Stimulated activated CD8-positive, alpha-beta memory T cell treated with anti-CD3 and anti-CD28 coated beads, Interleukin-7, amount 100 ng/mL, for 24 hours (primary cell): ENCODE data around the gene ZRANB1.

Experiments
- DNase-seq: peaks from one replicate; pipeline ENCODE4 v3.0.0-alpha.2; 2020; ENCODE audit warnings: low read depth

The ZRANB1 gene

DNA sequence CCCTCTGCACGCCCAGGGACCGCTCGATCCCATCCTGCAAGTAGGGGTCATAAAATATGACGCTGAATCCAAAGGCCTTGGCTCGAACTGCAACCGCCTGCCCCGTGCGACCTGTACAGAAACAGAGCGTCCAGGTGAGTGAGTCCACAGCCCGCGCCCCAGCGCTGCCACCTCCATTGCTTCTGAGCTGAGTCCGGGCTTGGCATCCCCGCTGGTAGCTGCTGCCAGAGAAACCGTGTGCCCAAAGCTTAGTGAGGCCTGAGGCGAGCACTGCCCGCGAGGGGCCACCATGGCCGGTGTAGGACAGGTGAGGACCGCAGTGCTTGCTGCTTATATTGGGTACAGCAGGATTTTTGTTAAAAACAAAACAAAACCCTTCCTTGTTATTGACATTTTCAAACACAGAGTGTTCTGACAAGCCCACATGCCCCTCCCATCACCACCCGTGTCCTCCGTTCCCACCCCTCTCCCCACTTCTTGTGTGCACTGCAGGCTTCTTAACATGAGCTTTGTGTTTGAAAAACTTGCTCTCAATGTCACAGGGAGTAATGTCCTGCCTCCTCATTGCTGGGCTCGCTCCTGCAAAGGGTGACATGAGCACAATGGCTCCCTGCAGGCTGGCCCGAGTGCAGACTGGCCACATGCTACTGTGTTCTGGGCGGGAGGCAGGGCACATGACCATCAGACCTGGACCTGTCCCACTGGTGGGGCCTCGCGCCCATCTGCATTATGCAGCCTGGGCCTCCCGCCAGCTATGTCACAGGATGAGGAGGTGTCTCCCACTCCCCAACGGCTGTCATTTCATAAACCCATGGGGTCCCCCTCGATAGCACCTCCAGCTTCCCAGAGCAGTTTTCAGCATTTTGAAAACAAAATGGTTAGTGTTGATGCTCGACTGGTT is 52.9 kb downstream of the ZRANB1 start:
- DNase-seq = no peak

DNA sequence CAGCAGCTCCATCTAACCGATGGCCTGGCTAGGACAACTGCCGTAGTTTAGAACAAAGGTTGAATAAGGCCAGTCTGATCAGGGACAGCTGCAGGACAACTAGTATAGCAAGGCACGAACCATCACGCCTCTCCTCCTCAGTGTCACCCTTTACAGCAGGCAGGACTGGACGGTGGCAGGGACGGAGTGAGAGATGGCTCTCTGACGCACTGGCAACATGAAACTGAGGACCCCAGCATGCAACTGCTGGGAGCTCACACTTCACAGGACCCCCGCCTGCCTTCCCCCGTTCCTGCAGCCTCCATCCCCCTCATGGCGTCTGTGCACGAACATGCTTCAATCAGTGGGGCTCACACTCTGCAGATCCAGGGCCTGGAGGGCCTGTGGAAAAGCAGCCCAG is 53.7 kb downstream of the ZRANB1 start:
- DNase-seq = no peak

GRCh38 chr10:124996127-124996853 is 54.4 kb downstream of the ZRANB1 start:
- DNase-seq = no peak

- no peak for DNase-seq
Measured at GRCh38 chr10:124996854-124997215, 54.9 kb downstream of the ZRANB1 start.

- no peak for DNase-seq
Measured at GRCh38 chr10:124997306-124997705, 55.4 kb downstream of the ZRANB1 start.

- DNase-seq = no peak
Measured at GRCh38 chr10:124997771-124998623, 56.1 kb downstream of the ZRANB1 start.

GRCh38 chr10:124998624-124999291 is 56.8 kb downstream of the ZRANB1 start:
- DNase-seq = no peak

DNA sequence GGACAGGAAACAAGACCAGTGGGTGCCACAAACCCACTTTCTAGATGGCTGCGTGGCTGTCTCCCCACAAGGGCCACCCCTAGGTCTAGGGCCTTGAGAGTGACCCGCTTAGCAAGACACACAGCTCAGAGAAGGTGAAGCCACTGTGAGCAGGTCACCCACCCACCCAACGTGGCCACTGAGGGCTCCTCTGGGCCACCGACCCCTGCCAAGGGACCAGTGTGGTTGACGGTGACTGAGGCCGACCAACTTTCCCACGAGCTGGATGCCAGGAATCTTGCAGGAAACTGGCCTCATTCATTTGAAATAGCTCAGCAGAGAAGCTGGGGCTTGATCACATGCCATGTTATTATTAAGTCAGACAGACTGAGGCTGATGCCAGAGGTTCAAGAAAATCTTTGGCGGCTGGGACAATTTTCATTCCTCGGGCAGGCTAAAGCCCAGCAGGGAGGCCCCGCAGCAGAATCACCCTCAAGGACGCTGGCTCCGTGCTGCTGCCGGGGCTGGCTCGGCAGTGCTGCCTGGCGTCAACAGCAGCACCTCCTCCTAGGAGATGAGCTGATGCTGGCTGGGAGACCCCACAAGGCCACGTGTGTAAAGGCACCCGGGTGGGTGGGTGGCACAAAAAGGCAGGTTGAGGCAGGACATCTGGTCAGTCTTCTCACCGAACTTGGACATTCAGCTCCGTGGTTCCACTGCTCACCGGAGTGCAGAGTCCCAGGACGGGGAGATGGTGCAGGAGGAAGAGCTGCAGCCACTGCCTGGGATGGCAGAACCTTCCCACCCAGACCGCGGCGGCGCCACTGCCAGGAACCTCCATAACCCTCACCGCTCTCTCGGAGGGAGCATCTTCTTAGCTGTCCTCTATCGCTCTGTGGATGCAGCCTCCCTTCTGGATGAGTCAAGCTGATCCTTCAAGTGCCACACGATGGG is 57.8 kb downstream of the ZRANB1 start:
- no peak for DNase-seq

GRCh38 chr10:125000366-125001312 is 58.7 kb downstream of the ZRANB1 start:
- no peak for DNase-seq

GRCh38 chr10:125001313-125002046 is 59.6 kb downstream of the ZRANB1 start:
- no peak for DNase-seq

DNA sequence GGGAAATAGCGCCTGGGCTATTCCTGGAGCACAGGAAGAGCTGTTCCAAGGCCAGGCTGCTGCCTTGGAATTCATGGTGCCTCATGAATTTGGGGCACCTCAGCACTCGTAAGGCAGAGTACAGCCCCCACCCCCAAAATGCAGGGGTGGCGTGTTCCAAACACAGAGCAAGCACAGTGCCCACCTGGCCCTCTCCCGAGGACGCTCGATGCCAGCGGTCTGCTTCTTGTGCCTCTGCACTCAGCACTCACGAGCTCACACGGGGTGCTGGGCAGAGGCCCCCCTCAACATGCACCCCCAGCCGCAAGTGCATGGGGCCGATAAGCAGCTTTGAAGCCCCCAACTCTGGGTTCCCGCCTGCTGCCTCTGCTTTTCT is 60.1 kb downstream of the ZRANB1 start:
- no peak for DNase-seq

DNA sequence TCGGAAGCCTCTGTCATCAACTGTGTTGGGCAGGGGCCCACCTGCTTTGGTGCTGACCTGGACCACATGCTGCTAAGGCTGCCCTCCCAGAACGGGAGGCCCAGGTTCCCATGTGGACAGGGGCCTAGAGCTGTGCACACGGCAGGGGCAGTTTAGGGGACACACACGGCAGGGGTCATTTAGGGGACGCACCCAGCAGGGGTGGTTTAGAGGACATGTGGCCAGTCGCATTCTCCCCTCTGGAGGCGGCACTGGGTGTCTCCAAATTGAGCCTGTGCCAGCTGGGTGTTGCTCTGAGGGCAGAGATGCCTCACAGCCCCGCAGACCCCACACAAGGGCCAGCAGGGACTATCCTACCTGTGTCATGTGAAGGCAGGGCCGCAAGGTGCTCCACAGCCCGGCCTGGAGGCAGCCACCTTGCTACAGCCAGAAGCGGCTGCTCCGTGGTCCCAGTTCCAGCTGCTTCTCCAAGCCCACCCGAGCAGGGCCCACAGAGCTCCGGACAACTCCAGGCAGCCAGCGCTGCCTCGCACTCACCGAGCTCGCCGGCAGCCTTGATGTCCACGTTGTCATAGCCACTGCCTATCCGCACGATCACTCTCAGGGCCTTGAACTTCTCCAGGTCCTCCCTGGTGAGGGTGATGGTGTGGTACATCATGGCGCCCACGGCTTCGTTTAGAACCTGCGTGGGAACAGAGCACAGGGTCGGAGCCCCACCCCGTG is 60.7 kb downstream of the ZRANB1 start:
- DNase-seq = no peak

DNA sequence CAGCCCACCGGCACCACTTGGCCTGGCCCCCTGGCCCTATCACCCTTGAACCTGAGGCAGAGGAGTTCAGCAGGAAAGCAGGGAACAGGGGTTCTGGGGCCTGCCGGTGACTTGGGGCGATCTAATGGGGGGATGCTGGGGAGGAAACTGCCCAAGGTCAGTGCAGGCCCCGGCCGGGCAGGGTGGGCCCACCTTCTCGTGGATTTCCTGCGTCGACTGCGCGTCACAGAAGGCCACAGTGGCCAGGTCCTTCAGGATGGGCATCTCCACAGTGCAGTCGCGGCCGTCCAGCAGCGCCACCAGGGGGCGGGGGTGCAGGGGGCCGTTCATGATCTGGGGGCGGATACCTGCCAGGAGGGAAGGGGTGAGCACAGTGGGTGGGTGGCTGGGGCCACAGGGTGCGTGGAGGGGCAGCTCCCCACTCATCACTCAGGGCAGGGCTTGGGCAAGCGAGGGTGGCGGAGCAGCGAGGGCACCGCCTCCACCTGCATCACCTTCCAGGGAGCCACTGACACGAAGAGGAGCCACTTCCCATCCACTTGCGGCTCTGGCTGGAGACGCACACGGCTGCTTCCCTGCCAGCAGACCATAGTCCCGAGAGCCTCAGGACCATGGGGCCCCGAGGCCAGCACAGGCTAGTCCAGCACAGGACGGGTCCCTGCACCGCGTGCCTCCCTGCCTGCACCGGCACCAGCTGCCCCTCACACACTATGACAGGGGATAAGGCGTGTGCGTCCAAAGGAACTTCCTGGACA is 61.4 kb downstream of the ZRANB1 start:
- DNase-seq = no peak

- no peak for DNase-seq
Measured at GRCh38 chr10:125003901-125004467, 62.1 kb downstream of the ZRANB1 start.

DNA sequence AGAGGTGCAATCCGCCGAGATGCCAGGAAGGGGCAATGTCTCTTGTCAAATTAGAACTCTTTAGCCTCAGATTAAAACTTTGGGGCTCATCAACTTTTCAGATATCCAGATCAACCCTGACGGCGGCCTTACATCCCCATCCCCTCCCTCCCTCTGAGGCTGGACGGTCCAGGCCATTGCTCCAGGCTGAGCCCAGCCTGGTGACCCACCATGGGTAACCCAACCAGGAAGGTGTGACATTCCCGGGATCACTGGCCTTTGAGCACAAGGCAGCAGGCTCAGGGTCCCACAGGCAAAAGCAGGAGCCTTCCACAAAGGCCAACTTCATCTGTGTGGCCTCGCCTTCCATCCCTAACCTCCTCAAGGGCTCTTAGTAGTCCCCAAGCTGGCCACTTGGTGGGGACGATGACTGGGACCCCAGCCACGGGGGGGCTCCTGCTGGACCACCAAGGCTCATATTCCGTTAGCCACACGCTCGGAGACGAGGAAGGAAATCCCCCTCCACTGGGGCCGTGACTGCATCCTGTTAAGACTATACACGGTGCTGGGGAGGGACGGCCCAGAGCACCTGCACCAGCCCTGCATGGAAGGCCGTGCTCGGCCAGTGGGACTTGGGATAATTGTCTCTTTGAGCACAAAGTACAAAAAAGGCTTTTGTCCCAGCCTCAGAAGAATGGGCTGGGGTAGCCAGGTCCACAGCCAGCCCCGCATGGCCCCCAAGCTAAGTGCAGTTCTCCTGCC is 62.8 kb downstream of the ZRANB1 start:
- DNase-seq = no peak
